Measurements from ENCODE around the gene MED12L.

DNA sequence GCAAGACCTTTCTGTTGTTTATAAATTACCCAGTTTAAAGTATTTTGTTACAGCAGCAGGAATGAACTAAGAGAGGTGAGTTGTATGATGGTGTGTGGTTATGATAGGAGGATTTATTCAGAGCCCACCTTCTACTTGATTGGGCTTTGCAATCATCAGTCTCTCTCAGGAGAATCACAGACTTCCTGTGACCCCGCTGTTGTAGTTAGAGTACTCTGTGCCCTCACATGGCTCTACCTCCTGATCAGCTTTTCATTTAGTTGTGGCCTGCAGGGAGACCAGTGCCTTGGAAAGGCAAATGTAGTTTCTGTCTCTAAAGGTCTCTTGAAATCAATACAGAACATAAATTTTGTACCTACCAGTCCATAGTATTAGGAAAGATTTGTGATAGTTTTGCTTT lies 200.5 kb downstream of the MED12L start:
- TF ChIP-seq, protein P1, sequence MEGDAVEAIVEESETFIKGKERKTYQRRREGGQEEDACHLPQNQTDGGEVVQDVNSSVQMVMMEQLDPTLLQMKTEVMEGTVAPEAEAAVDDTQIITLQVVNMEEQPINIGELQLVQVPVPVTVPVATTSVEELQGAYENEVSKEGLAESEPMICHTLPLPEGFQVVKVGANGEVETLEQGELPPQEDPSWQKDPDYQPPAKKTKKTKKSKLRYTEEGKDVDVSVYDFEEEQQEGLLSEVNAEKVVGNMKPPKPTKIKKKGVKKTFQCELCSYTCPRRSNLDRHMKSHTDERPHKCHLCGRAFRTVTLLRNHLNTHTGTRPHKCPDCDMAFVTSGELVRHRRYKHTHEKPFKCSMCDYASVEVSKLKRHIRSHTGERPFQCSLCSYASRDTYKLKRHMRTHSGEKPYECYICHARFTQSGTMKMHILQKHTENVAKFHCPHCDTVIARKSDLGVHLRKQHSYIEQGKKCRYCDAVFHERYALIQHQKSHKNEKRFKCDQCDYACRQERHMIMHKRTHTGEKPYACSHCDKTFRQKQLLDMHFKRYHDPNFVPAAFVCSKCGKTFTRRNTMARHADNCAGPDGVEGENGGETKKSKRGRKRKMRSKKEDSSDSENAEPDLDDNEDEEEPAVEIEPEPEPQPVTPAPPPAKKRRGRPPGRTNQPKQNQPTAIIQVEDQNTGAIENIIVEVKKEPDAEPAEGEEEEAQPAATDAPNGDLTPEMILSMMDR (conservative IDR thresholded peaks at IDR 0.05; ENCODE audit: low read length) = no peak
- TF ChIP-seq EZH2phosphoT487 (IDR thresholded peaks at IDR 0.05; ENCODE audit: borderline replicate concordance) = no peak

All from Loucy (cell line).